ENCODE measurements around the gene PRSS22. TPM values are rescaled to one million over a fixed set of nuclear protein-coding genes. Genes with fewer than 3 reads are reported as not detected.
A peak's percentile ranks its signal among the peaks of the same experiment; 100 is the strongest.

Gene PRSS22
- total and polyA plus RNA-seq, 10 of the 15 experiments (the other 5 are each of a cell fraction or from before 2014, with no cell fraction given) = not detected

DNA sequence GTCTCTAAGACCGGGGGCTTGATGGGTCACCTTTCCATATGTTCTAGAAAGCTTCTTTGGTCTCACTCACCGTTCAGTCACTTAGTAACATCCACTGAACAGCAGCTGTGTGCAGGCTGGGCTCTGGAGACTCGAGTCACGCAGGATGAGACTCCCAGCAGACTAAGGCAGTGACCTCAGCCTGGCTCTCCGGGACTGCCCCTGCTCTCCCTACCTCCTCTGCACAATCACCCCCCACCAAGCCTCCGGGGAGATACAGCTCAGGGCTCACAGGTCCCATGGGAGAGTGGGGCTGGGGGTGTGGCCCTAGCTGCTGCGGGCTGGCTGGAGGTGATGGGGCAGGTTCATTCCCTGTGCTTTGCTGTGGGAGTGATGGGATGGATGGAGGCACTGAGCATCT, 39.1 kb upstream of the PRSS22 start (continued):
- TF ChIP-seq, protein P1, sequence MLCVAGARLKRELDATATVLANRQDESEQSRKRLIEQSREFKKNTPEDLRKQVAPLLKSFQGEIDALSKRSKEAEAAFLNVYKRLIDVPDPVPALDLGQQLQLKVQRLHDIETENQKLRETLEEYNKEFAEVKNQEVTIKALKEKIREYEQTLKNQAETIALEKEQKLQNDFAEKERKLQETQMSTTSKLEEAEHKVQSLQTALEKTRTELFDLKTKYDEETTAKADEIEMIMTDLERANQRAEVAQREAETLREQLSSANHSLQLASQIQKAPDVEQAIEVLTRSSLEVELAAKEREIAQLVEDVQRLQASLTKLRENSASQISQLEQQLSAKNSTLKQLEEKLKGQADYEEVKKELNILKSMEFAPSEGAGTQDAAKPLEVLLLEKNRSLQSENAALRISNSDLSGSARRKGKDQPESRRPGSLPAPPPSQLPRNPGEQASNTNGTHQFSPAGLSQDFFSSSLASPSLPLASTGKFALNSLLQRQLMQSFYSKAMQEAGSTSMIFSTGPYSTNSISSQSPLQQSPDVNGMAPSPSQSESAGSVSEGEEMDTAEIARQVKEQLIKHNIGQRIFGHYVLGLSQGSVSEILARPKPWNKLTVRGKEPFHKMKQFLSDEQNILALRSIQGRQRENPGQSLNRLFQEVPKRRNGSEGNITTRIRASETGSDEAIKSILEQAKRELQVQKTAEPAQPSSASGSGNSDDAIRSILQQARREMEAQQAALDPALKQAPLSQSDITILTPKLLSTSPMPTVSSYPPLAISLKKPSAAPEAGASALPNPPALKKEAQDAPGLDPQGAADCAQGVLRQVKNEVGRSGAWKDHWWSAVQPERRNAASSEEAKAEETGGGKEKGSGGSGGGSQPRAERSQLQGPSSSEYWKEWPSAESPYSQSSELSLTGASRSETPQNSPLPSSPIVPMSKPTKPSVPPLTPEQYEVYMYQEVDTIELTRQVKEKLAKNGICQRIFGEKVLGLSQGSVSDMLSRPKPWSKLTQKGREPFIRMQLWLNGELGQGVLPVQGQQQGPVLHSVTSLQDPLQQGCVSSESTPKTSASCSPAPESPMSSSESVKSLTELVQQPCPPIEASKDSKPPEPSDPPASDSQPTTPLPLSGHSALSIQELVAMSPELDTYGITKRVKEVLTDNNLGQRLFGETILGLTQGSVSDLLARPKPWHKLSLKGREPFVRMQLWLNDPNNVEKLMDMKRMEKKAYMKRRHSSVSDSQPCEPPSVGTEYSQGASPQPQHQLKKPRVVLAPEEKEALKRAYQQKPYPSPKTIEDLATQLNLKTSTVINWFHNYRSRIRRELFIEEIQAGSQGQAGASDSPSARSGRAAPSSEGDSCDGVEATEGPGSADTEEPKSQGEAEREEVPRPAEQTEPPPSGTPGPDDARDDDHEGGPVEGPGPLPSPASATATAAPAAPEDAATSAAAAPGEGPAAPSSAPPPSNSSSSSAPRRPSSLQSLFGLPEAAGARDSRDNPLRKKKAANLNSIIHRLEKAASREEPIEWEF (IDR thresholded peaks at IDR 0.05; ENCODE audit: insufficient replicate concordance, low read depth, low read length) = no peak
- no peak for TF ChIP-seq RUNX3 (IDR thresholded peaks at IDR 0.05; ENCODE audit: low read length)
- TF ChIP-seq, protein P2, sequence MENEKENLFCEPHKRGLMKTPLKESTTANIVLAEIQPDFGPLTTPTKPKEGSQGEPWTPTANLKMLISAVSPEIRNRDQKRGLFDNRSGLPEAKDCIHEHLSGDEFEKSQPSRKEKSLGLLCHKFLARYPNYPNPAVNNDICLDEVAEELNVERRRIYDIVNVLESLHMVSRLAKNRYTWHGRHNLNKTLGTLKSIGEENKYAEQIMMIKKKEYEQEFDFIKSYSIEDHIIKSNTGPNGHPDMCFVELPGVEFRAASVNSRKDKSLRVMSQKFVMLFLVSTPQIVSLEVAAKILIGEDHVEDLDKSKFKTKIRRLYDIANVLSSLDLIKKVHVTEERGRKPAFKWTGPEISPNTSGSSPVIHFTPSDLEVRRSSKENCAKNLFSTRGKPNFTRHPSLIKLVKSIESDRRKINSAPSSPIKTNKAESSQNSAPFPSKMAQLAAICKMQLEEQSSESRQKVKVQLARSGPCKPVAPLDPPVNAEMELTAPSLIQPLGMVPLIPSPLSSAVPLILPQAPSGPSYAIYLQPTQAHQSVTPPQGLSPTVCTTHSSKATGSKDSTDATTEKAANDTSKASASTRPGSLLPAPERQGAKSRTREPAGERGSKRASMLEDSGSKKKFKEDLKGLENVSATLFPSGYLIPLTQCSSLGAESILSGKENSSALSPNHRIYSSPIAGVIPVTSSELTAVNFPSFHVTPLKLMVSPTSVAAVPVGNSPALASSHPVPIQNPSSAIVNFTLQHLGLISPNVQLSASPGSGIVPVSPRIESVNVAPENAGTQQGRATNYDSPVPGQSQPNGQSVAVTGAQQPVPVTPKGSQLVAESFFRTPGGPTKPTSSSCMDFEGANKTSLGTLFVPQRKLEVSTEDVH (IDR thresholded peaks at IDR 0.05; ENCODE audit: low read depth, partially characterized antibody) = no peak
- TF ChIP-seq CBX3 (IDR thresholded peaks at IDR 0.05; ENCODE audit: borderline replicate concordance, low read depth) = no peak
- TF ChIP-seq MEF2B (IDR thresholded peaks at IDR 0.05; ENCODE audit: partially characterized antibody, poor library complexity, severe bottlenecking) = peak; percentile 94
- TF ChIP-seq ESRRA (IDR thresholded peaks at IDR 0.05; ENCODE audit: low read length) = no peak
- TF ChIP-seq STAT3 (IDR thresholded peaks at IDR 0.05; ENCODE audit: low read depth, low read length) = no peak
- TF ChIP-seq, protein P3, sequence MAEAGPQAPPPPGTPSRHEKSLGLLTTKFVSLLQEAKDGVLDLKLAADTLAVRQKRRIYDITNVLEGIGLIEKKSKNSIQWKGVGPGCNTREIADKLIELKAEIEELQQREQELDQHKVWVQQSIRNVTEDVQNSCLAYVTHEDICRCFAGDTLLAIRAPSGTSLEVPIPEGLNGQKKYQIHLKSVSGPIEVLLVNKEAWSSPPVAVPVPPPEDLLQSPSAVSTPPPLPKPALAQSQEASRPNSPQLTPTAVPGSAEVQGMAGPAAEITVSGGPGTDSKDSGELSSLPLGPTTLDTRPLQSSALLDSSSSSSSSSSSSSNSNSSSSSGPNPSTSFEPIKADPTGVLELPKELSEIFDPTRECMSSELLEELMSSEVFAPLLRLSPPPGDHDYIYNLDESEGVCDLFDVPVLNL (IDR thresholded peaks at IDR 0.05; ENCODE audit: low read depth, low read length) = no peak
- TF ChIP-seq JUNB (IDR thresholded peaks at IDR 0.05) = no peak
- TF ChIP-seq BHLHE40 (IDR thresholded peaks at IDR 0.05; ENCODE audit: borderline replicate concordance in 1 of 2, low read depth in 2 of 2, low read length in 1 of 2) = peak in 1 of 2 experiments; percentile 18; a peak in 1 of 4 replicates
- no peak for TF ChIP-seq SPI1 (IDR thresholded peaks at IDR 0.05; ENCODE audit: borderline replicate concordance, insufficient read depth, low read depth, low read length)
- TF ChIP-seq RELA (IDR thresholded peaks at IDR 0.05; ENCODE audit: borderline replicate concordance, partially characterized antibody) = no peak
- TF ChIP-seq ZSCAN29 (IDR thresholded peaks at IDR 0.05) = no peak
- TF ChIP-seq NFXL1 (IDR thresholded peaks at IDR 0.05; ENCODE audit: borderline replicate concordance) = no peak
- TF ChIP-seq CBFB (IDR thresholded peaks at IDR 0.05; ENCODE audit: low read depth) = no peak
- TF ChIP-seq, protein P4, sequence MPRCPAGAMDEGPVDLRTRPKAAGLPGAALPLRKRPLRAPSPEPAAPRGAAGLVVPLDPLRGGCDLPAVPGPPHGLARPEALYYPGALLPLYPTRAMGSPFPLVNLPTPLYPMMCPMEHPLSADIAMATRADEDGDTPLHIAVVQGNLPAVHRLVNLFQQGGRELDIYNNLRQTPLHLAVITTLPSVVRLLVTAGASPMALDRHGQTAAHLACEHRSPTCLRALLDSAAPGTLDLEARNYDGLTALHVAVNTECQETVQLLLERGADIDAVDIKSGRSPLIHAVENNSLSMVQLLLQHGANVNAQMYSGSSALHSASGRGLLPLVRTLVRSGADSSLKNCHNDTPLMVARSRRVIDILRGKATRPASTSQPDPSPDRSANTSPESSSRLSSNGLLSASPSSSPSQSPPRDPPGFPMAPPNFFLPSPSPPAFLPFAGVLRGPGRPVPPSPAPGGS (IDR thresholded peaks at IDR 0.05; ENCODE audit: borderline replicate concordance, insufficient read depth, low read depth, low read length, poor library complexity, severe bottlenecking) = no peak
- no peak for TF ChIP-seq JUND (IDR thresholded peaks at IDR 0.05; ENCODE audit: low read depth, low read length)
- TF ChIP-seq HDAC6 (IDR thresholded peaks at IDR 0.05; ENCODE audit: unreplicated experiment) = no peak
- no peak for TF ChIP-seq SMAD5 (IDR thresholded peaks at IDR 0.05; ENCODE audit: low read depth)
- no peak for TF ChIP-seq NFYB (IDR thresholded peaks at IDR 0.05; ENCODE audit: insufficient read depth, low read depth, low read length)
- TF ChIP-seq SIX5 (IDR thresholded peaks at IDR 0.05; ENCODE audit: low read depth, low read length, severe bottlenecking) = no peak

All from GM12878 (cell line).